RWPE2 (cell line): ENCODE measurements around the gene CELF2.

ENCODE experiments used
- ATAC-seq: fragments of 200-7000 bp; cut with Tn5 transposase; 3 replicates; pipeline ENCODE4 v1.9.1; 2021; ENCODE audit warnings: low read depth
- DNase-seq: peaks from one replicate; pipeline ENCODE4 v3.0.0-alpha.2; 2020; ENCODE audit warnings: low spot score
- H3K27ac ChIP-seq: fragments of 450-650 bp; 2 replicates; pipeline ENCODE4 v1.5.1; 2017; ENCODE audit warnings: mild to moderate bottlenecking; ENCODE audit not compliant: poor library complexity, severe bottlenecking
- H3K27me3 ChIP-seq: fragments of 250-450 bp; sonication (Bioruptor Pico); 2 replicates; pipeline ENCODE4 v1.5.1; 2021; ENCODE audit warnings: mild to moderate bottlenecking, moderate library complexity; ENCODE audit not compliant: insufficient read depth, poor library complexity, severe bottlenecking
- H3K36me3 ChIP-seq: fragments of 250-450 bp; sonication (Bioruptor Pico); 2 replicates; pipeline ENCODE4 v1.5.1; 2020; ENCODE audit warnings: low read depth, mild to moderate bottlenecking, moderate library complexity
- H3K4me1 ChIP-seq: fragments of 250-450 bp; sonication (Bioruptor Pico); 2 replicates; pipeline ENCODE4 v1.5.1; 2021; ENCODE audit warnings: mild to moderate bottlenecking, moderate library complexity; ENCODE audit not compliant: insufficient read depth, poor library complexity, severe bottlenecking
- H3K4me3 ChIP-seq: fragments of 250-450 bp; sonication (Bioruptor Pico); 2 replicates; pipeline ENCODE4 v1.5.1; 2021; ENCODE audit warnings: mild to moderate bottlenecking, moderate library complexity; ENCODE audit not compliant: severe bottlenecking
- H3K9me3 ChIP-seq: fragments of 250-450 bp; sonication (Bioruptor Pico); 2 replicates; pipeline ENCODE4 v1.5.1; 2021; ENCODE audit warnings: mild to moderate bottlenecking, moderate library complexity; ENCODE audit not compliant: severe bottlenecking
- CTCF ChIP-seq: fragments of 450-650 bp; IDR thresholded peaks from one replicate; pipeline ENCODE4 v1.5.1; 2017; ENCODE audit warnings: mild to moderate bottlenecking, moderate library complexity; ENCODE audit not compliant: poor library complexity, severe bottlenecking

The CELF2 gene

GRCh38 chr10:11057994-11058393, 40.3 kb downstream of the CELF2 start:
- Histone ChIP-seq H3K4me1 (no peaks in the 10 kb centered on the region), H3K27me3 (no peaks in the 10 kb centered on the region), H3K9me3 (no peaks in the 10 kb centered on the region), H3K4me3 (no peak overlapping the region), H3K27ac (no peak overlapping the region), H3K36me3 (no peaks in the 10 kb centered on the region)
- ATAC-seq (no peak), DNase-seq (no peak)
- TF ChIP-seq CTCF, result no peak

- ATAC-seq, result no peak
Observed at GRCh38 chr10:11058965-11059364, 41.3 kb downstream of the CELF2 start.

GRCh38 chr10:11063856-11064255, 46.2 kb downstream of the CELF2 start:
- ATAC-seq, result no peak

More at GRCh38 chr10:11058965-11059364, 41.3 kb downstream of the CELF2 start:
- no peaks in the 10 kb centered on the region for H3K9me3 ChIP-seq
- no peaks in the 10 kb centered on the region for H3K36me3 ChIP-seq
- no peaks in the 10 kb centered on the region for H3K4me1 ChIP-seq
- TF ChIP-seq CTCF, result no peak
- no peak overlapping the region for H3K4me3 ChIP-seq
- H3K27ac ChIP-seq, result no peak overlapping the region
- no peak for DNase-seq
- no peaks in the 10 kb centered on the region for H3K27me3 ChIP-seq

GRCh38 chr10:11064832-11065231, 47.2 kb downstream of the CELF2 start:
- H3K9me3 ChIP-seq, result no peaks in the 10 kb centered on the region
- ATAC-seq, result no peak
- no peaks in the 10 kb centered on the region for H3K27me3 ChIP-seq
- DNase-seq, result no peak
- no peak overlapping the region for H3K27ac ChIP-seq
- no peak for TF ChIP-seq CTCF
- H3K4me3 ChIP-seq, result no peak overlapping the region
- no peaks in the 10 kb centered on the region for H3K36me3 ChIP-seq
- no peaks in the 10 kb centered on the region for H3K4me1 ChIP-seq

More at GRCh38 chr10:11063856-11064255, 46.2 kb downstream of the CELF2 start:
- no peak for DNase-seq
- no peaks in the 10 kb centered on the region for H3K9me3 ChIP-seq
- H3K36me3 ChIP-seq, result no peaks in the 10 kb centered on the region
- H3K27me3 ChIP-seq, result no peaks in the 10 kb centered on the region
- H3K4me1 ChIP-seq, result no peaks in the 10 kb centered on the region
- TF ChIP-seq CTCF, result no peak
- H3K27ac ChIP-seq, result no peak overlapping the region
- no peak overlapping the region for H3K4me3 ChIP-seq

GRCh38 chr10:11065567-11065966, 47.9 kb downstream of the CELF2 start:
- Histone ChIP-seq H3K36me3 (no peaks in the 10 kb centered on the region), H3K27me3 (no peaks in the 10 kb centered on the region), H3K27ac (no peak overlapping the region), H3K9me3 (no peaks in the 10 kb centered on the region), H3K4me1 (no peaks in the 10 kb centered on the region), H3K4me3 (no peak overlapping the region)
- no peak for ATAC-seq
- no peak for DNase-seq
- no peak for TF ChIP-seq CTCF
